Coronary artery (tissue), 2 donors: ENCODE data around the gene SNRNP25.

Source experiments
- DNase-seq: peaks from one replicate; pipeline ENCODE4 v3.0.0-alpha.2; 2017; ENCODE audit warnings: low spot score
- H3K27ac ChIP-seq, 2 donors: fragments of 200-600 bp; sonication (generic); one replicate each; pipeline ENCODE4 v1.5.1; 2016 to 2019
- H3K4me3 ChIP-seq: fragments of 200-600 bp; sonication (generic); 2 replicates; pipeline ENCODE4 v1.5.1; 2016; ENCODE audit warnings: mild to moderate bottlenecking, moderate library complexity
- CTCF ChIP-seq: fragments of 200-600 bp; sonication (generic); IDR thresholded peaks from one replicate; pipeline ENCODE4 v1.5.1; 2019; ENCODE audit warnings: antibody characterized with exemption

The SNRNP25 gene

GRCh38 chr16:102060-102855 is 48.6 kb downstream of the SNRNP25 start:
- Histone ChIP-seq H3K4me3 (peak overlapping the region; percentile 37), H3K27ac (peak overlapping the region; percentile 88 to 90)
- DNase-seq: peak; percentile 97
- no peak for TF ChIP-seq CTCF

- Histone ChIP-seq H3K27ac (peak overlapping the region; percentile 70 to 90), H3K4me3 (no peak overlapping the region)
- TF ChIP-seq CTCF: no peak
- DNase-seq: no peak
These were observed 50.7 kb downstream of the SNRNP25 start for GRCh38 chr16:104355-104754.

GRCh38 chr16:104928-105327 is 51.3 kb downstream of the SNRNP25 start:
- peak overlapping the region; percentile 70 to 90 for H3K27ac ChIP-seq
- TF ChIP-seq CTCF: no peak
- DNase-seq: no peak
- no peak overlapping the region for H3K4me3 ChIP-seq

- Histone ChIP-seq H3K4me3 (no peak overlapping the region), H3K27ac (peak overlapping the region in 1 of 2 donors; percentile 30)
- no peak for DNase-seq
- TF ChIP-seq CTCF: no peak
These were observed 51.9 kb downstream of the SNRNP25 start for GRCh38 chr16:105521-105920.

- Histone ChIP-seq H3K4me3 (no peak overlapping the region), H3K27ac (peak overlapping the region; percentile 61 to 71)
- peak; percentile 71 for TF ChIP-seq CTCF
- DNase-seq: no peak
These were observed 53.1 kb downstream of the SNRNP25 start for GRCh38 chr16:106623-107324.
